ENCODE measurements around the gene GNGT1. TPM values are rescaled to one million over a fixed set of nuclear protein-coding genes. Genes with fewer than 3 reads are reported as not detected.

Gene GNGT1
- not detected in 5 replicates for total RNA-seq (2022; extraction: Qiagen RNA extraction)

GRCh38 chr7:93906267-93906666 lies at the start of gene GNGT1:
GNGT1 (plus strand) TSS chr7:93906567; CDS start chr7:93906747, 180 bp downstream.

DNA sequence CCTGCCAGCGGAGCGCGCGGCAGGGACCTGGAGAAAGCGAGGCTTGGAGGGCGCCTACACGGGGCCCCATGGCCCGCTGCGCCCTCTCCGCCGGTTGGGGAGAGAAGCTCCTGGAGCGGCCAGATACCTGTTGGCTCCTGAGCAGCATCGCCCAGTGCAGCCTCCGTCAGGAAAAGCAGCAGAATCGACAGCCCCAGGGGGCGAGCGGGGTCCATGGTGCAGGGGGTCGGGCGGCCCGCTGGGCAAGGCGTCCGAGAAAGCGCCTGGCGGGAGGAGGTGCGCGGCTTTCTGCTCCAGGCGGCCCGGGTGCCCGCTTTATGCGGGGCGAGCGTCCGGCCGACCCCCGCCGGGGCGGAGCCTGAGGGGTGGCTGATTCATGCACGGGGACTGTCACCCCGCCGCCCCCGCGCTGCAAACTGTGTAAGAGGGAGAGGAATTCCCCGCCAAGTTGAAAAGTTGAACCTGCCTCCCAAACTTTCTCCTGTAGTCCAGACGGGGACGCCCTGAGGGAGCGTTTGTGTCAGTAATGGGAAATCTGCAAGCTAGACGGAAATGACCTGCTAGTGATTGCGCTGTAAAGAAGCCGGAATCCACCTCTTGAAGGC lies 15.8 kb upstream of the GNGT1 start, which contains the start of gene TFPI2:
TFPI2 (minus strand) TSS at position 290 of the 605 bp plus-strand sequence; CDS start at position 215, 75 bp downstream.

GRCh38 chr7:93921607-93922566 lies 15.5 kb downstream of the GNGT1 start, which contains the start of gene GNG11:
GNG11 (plus strand) TSS chr7:93921735; CDS start chr7:93922138, 403 bp downstream.

Other genes starting within 250 kb of the GNGT1 start
- gene TFPI2, start 15.8 kb upstream of the GNGT1 start, total RNA-seq (2022; extraction: Qiagen RNA extraction) = 211 to 268 TPM (median 230 TPM) in 5 replicates
- 32.4 to 37.5 TPM (median 34.6 TPM) in 5 replicates for gene GNG11, start 15.2 kb downstream of the GNGT1 start, total RNA-seq (2022; extraction: Qiagen RNA extraction)
- gene BET1, start 97.8 kb downstream of the GNGT1 start, total RNA-seq (2022; extraction: Qiagen RNA extraction) = 21.1 to 27.0 TPM (median 22.3 TPM) in 5 replicates